Stimulated activated CD4-positive, alpha-beta T cell treated with anti-CD3 and anti-CD28 coated beads, TNF-alpha, amount 100 ng/mL, for 1 hour (primary cell): ENCODE data around the gene FRS3.

Experiments used
- DNase-seq, 3 donors: peaks; one replicate each; pipeline ENCODE4 v3.0.0-alpha.2; 2020; ENCODE audit warnings: low read depth in 3 of 3, low spot score in 1 of 3

Gene FRS3

DNA sequence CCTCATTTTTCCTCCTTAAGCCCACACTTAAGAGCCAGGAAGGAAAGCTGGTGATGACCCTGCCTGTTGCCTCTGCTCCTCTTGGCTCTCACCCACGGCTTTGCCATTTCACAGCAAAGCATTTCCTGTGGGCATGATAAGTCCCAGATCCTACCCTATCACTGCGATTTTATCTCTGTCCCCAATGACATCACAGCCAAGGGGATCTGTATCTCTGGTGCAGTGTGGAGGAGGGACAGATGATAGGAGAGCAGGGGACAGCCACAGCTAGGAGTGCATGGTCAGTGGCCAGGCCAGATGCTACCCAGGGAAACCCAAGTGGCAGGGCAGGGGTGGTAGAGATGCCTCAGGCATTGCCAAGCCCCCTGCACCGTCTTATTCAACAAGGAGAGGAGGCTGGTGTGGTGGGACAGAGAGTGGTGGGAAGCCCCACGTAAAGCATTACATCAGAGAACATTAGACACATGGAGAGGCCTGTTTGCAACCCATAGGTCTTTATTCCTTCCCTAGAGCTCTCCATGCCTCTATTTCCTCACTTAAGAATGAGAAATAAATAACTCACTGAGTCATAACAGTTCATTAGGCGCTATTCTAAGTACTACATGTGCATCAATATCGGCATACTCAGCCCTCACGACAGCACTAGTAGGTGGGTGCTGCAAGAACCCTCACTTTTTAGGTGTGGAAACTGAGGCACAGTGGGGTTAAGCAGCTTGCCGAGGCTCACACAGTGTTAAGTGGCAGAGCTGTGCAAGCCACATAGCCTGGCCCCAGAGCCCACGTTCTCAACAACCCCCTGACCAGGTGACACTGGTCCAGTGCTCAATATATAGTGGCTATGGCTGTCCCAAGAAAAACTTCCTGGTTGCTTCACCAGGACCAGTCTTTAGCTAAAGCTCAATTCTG, 48.9 kb downstream of the FRS3 start:
- DNase-seq: no peak

DNA sequence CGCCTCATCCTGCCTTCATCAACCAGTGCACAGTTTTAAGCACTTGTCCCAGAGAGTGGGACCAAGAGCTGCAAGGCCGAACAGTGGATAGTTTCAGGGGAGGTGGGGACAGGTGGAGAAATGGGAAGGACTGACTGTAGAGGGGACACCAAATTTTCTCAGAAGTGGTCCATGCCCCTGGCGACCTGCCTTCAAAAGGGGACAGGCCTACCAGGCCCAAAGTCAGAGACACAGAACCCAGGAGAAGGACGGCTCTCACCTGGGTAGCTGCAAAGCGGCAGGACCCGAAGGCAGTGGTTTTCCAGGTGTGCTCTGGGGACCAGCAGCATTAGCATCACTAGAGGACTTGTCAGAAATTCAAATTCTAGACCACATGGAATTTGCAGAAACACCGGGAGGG, 50.1 kb downstream of the FRS3 start:
- DNase-seq: no peak

DNA sequence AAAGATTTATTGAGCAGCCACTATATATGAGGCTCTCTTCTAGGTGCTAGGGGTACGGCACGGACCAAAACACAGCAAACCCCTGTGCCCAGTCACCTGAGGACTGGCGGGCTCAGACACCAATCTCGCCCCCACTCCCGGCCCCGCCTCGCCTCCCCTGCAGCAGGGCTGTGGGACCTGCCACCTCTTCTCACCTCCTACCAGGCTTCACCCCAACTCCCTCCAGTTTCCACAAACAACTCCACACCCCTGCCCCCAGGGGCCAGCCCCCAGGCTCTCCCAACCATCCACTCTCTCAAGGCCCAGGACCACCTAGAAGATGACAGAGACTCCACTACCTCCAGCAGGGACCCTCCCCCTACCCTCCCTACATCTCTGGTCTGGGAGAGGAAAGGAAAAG, 50.7 kb downstream of the FRS3 start:
- DNase-seq: no peak

DNA sequence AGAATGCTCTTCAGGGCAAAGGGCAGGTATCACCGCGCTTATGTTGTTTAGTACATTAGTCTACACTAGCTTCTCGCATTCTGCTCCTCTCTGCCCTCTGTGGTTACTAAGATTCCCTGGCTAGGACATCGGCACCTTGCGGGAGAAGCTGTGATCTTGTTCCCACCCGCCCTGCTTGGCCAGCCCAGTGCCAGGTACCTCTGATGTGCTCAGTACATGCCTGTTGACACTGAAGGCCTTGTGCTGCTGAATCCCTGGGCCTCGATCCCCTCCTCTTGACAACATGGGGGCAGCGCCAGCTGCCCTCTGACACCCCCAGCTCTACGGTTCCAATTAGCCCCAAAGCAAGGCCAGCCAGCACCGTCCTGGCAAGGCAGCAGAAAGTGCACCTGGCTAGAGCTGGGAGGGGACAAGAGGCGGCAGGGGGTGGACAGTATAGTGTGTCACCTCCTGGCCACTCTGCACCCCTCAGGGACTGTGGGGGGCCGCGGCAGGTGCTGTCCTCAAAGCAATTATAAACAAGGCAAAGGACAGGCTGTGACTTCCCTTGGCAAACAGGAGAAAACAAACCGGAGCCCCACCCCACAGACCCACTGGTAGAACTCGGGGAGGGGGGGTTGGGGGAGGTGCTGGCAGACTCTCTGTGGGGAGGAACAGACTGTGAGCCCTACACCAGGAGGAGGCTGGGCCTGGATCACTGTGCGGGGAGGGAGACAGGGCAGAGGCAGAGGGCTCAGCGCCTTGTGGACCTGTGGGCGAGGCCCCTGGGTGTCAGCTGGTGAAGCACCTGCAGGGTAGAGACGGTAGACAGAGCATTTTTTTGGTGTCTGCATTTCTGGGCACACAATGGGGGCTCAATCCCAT, 51.4 kb downstream of the FRS3 start:
- no peak for DNase-seq

DNA sequence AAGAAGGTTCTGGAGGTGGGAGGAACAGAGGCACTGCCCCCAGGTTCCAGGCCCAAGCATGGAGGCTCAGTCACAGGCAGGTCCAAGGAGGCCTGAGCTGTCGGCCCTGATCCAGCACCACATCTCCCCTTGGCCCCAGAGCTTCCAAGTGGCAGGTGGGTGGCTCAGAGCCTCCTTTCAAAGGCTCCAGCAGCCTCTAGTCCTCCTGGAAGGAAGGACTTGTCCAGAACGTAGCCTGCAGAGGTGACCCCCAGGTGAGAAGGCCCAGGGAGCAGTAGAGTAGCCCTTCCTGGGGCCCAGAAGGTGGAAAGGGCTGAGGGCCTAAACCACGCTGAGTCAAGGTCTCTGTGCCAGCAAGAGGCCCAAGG, 52.0 kb downstream of the FRS3 start:
- no peak for DNase-seq

DNA sequence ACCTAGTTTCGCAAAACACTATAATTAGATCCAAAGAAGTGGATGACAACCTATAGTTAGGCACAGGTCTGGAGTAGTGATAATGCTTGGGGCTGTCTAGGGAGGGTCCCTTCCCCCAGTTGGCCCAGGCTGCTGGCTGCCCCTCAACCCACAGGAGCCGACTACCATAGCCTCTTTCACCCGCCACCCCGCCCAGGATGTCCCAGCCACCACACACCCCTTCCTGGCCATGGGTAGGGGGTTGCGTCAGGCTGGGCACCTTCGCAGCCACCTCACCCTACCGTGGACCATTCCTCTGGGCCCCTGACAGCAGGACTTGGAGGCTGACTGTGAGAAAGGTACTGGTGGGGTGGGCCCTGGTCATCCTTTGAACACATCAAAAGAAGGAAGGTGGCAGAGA, 52.8 kb downstream of the FRS3 start:
- DNase-seq: no peak

DNA sequence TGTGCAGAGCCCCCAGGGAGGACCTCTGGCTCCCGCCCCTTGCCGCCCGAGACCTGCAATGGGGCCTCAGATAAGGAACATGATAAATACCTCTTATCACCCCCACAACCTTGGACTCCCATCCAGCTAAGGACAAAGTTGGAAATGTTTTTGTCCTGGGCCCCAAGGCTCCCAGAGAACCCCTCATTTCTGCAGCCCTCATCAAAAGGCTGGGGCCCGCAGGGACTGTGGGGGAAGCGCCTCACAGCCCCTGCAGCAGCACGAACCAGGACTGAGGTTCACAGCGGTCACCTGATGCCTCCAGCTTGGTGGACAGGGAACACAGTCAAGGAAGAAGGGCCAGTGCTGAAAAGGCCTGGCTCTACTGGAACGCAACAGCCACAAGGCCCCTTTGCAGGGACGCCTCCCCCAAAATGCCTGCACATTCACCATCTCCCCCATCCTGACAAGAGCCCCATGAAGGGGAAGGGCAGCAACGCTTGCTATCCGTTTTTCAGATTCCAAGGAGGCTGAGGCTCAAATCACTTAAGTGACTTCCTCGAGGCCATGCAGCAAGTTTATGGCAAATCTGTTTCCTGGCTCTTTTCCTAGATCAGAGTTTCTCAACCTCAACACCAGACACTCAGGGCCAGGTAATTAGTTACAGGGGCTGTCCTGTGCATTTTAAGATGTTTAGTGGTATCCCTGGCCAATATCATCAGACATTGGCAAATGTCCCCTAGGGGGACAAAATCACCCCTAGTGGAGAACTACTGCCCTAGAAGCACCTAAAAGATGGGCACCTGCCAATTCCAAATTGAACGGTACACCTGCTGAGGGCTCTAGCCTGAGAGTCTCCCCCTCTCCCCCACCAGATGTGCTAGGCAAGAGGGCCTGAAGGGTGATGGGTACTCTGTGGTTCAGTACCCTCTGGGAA, 54.9 kb downstream of the FRS3 start:
- DNase-seq: no peak

DNA sequence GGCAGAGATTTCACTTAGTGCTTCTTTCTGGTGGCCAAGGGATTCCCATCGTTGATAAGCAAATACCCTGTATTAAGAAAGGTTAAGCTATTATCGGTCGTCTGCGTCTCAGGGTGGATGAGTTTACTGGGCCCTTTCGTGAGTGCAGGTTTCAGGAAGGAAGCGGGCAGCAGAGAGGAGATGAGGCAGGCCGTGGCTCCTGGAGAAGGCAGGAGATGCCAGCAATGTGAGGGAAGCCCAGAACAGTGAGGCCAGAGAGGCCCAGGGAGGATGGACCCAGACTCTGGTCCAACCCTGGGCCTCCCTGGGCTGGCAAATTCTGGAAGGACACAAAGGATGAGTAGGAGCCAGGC, 55.5 kb downstream of the FRS3 start:
- DNase-seq: no peak

DNA sequence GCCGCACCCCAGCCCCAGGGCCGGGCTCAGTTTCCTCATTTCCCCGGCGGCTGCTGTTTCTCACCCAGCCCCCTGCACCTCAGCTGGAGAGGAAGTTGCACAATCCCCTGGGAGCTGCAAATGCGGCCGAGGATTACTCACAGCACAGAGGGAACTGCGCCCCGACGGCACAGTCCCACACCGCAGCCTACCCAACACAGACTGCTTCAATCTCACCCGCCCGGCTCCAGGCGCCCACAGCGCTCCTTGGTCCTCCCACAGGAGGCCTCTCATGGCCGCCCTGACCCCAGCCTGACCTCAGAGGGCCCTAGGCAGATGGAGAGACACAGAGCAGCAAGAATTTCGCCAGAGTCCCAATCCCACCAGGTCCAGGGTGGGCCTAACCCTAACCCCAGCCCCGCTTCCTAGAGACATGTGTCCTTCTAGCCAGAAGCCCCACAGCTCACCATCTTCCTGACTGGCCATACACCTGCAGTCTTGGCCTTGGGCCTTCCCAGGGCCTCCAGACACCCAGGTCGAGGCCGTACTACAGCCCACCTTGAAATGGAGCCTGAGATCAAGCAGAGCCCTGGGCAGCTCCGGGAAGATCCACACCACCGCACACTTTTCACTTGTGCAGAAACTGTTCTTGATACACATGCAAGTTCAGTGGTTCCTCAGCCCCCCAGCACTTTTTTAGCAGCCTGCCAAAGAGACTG, 56.0 kb downstream of the FRS3 start:
- no peak for DNase-seq

DNA sequence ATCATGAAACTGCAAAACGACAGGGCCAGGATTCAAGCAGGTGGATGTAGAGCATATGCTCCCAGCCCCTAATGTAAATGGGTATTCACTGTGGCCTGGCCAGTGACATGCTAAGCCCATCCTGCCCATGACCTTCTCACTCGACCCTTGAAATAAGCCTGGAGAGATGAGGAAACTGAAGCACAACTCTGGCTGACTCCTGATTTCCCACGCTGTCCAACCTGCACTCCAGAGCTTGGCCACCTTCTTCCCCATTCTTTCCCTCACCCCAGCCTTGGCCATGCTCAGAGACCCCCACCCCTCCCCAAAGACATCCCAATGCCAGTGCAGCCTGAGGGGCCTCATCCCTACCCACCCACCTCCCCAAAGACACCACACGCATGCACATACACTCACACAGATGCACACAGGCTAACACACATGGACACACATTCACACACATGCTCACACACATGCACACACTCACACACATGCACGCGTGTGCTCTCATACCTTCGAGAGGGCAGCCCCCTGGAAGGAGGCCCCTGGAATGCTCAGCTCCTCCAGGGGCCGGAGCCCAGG, 56.7 kb downstream of the FRS3 start:
- no peak for DNase-seq

DNA sequence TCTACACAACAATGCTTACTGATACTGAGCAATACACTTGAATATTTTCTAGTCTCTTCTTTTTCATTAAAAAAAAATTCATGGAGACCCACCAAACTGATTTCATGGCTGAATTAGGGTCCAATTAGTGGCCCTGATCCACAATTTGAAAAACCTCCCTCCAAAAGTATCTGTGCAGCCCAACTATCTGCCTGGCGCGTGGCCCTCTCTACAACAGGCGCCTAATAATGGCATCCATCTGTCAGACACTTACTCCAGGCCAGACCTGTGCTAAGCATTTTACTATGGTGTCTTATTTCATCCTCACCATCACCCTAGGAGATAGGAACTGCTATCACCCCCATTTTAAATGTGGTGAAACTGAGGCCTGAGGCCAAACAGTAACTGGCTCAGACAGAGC, 58.3 kb downstream of the FRS3 start:
- DNase-seq: no peak

DNA sequence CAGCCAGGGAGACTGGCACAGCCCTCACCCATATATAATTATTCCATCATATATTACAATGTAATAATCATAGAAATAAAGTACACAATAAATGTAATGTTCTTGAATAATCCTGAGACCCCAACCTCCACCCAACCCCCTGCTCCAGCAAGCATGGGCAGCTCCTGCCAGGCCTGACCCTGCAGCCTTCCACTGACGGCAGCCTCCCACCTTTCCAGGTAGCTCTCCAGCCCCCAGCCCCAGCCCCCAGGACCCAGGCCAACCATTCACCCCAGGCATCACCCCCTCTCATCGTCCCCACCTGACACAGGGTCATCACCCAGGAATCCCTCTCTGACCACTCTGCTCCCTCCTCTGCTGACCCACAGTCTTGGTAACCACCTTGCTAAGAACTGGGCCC, 58.9 kb downstream of the FRS3 start:
- DNase-seq: no peak

DNA sequence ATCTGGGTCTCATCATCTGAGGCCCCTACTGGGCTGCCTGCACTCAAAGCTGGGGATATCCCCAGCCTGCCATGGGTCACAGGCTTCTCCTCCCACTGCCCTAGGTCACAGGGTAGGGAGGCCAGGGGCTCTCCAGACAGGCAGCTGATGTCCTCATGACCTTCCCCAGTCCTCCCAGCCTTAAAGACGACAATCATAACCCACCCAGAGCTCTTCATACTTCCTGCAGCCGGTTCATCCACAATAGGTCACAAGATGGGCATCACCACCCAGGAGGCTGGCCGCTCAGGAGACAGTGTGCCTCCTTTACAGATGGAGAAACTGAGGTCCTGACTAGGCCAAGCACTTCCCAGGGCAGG, 59.5 kb downstream of the FRS3 start:
- no peak for DNase-seq
